Measurements from ENCODE around the gene PYGL.
"Not testable (repeated sequence)": the region's sequence is repeated elsewhere in the genome, so short reads cannot be mapped to it uniquely, and the experiment has no call there.

PYGL gene

DNA sequence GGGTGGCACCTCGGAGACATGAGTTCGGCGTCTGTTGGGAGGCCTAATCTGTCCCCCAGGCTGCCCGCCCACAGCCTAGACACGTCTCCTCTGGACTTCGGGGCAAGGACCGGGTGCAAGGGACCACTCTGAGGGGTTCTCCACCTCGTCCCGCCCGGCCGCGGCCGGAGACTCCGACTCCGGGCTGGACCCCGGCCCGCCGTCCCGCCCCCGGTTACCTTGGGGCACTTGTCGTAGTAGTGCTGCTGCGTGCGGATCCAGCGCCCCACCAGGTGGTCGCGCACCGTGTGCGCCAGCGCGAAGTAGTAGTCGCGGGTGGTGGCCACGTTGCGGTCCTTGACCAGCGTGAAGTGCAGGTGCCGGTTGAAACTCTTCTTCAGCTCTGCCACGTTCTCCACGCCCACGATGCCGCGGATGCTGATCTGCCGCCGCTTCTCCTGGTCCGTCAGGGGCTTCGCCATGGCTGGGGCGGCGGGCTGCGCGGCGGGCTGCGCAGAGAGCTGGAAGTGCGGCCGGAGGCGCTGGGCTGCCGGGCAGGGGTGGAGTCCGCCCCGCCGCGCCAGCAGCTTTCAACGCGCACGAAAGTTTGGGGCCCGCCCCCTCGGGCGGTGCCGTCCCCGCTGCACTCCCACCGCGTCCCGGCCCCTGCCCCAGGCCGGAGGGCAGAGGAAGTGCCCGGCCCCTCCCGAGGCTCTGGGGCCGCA, at the start of gene PYGL:
Gene PYGL, minus strand, starts transcription at position 541 of the 704 bp plus-strand sequence. Its CDS starts 80 bp downstream, at position 461.
- peak in 1 of 2 donors; percentile 19 for DNase-seq (ENCODE audit: low read depth in 2 of 2)

DNA sequence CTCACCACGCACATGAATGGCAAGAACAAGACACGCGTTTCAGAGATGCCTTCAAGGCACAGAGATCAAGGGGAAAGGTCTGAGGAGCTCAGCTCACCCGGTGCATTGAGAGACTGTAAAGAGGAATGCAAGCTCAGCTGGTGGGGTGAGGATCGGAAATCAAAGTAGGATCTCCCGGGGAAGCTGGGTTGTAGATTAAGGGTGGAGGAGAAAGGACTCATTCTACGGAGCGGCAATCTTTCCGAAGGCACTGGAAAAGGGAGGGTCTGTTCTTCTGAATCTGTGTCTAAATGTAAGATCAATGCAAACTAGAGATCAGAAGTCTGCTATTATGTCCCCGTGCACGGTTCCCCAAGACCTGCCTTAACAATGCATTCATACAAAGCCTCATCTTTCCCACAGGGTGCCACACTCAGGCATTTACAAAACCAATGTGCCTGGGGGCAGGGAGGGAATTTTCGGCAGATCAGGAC, 41.6 kb upstream of the PYGL start:
- DNase-seq (ENCODE audit: low read depth in 2 of 2) = no peak

GRCh38 chr14:50985124-50985858, 41.0 kb upstream of the PYGL start:
- no peak for DNase-seq (ENCODE audit: low read depth in 2 of 2)

- DNase-seq (ENCODE audit: low read depth in 2 of 2) = no peak
Observed at GRCh38 chr14:50984036-50984710, 39.9 kb upstream of the PYGL start.

DNA sequence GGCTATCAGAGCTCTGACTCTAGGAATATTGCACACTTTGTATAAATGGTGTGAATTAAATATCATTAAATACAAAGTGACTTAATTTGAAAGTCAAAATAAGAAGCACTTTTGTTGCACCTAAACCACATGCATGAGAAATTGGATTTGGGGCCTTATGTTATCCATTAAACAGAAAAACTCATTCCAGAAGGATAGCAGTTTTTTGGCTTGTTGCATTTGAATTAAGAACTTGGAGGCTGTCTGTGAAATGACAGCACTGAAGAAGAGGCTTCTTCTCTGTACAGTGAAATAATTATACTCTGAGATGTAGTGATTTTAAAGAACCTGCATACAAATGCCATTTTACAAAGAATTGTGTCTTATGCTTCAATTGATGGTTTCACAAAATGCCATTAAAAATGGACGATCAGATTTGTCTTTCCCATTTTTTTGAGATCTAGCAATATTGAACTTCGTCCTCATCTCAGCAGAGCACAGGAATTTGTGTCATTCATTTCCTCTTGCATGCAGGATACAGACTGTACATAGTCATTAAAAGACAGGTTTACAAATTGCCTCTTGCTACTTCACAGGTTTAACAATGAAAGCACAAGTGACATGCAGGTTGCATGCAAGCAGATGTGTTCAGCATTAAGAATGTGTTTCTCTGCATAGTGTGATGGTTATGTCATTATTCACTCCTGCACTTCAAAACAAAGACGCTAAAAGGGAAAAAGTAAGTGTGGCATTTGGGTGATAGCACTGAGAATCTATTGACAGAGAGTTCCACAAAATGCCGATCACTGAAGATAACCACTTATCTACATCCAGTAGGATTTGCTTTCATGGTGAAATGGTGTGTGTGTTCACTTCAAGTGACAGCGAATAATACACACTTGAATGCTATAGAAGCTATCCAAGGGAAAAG, 35.9 kb upstream of the PYGL start:
- DNase-seq (ENCODE audit: low read depth in 2 of 2) = no peak

DNA sequence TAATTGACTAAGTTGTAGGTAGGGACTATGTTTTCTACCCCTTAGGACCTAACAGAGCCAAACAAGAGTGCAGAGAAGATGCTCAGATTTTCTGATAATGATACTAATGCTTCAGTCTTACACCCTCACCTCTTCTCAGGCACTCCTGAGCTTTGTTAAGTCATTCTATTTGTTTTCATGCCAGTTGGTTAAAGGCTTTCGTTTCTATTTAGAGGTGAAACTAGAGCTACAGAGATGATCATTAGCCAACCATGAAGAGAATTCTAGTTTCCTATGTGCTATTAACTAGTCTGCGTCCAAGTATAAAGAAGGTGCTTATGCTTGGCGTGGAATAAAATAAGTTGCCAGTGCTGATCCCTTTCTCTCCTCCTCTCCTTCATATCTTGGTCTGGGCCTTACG, 34.6 kb upstream of the PYGL start:
- no peak for DNase-seq (ENCODE audit: low read depth in 2 of 2)

DNA sequence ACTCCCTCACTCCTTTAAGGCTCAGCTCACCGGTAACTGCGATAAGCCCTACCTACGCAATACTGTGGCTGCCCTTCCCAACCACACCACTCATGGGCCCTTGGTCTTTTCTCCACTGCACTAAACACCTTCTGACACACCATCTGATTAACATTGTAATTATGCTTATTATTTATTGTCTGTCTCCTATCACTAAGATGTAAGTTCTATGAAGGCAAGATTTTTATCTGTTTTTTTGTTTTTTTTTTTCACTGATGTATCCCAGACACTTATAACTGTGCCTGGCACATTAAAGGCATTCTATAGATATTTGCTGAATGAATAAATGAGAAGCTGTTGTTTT, 34.2 kb upstream of the PYGL start:
- no peak for DNase-seq (ENCODE audit: low read depth in 2 of 2)

- DNase-seq (ENCODE audit: low read depth in 2 of 2) = no peak
Observed at GRCh38 chr14:50977863-50978528, 33.7 kb upstream of the PYGL start.

GRCh38 chr14:50974118-50974517, 29.8 kb upstream of the PYGL start:
- no peak for DNase-seq (ENCODE audit: low read depth in 2 of 2)

DNA sequence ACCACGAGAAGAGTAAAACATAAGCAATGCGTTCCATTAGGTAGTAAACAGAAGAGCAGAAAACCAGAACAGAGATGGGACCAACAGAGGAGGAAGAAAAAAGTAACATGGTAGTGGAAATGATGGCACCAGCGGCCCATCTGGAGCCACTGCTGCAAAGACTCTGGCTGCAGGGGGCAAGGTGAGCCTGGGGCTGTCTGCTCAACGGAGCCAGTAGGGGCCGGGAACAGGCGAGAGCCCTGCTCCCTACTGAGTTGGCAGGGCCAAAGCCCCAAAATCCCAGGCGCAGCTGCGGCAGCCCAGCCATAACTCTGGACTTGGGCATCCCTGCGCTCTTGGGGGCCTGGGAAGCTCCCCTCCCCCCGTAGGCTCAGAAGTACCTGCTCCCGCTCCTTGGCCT, 28.5 kb upstream of the PYGL start:
- no peak for DNase-seq (ENCODE audit: low read depth in 2 of 2)

DNA sequence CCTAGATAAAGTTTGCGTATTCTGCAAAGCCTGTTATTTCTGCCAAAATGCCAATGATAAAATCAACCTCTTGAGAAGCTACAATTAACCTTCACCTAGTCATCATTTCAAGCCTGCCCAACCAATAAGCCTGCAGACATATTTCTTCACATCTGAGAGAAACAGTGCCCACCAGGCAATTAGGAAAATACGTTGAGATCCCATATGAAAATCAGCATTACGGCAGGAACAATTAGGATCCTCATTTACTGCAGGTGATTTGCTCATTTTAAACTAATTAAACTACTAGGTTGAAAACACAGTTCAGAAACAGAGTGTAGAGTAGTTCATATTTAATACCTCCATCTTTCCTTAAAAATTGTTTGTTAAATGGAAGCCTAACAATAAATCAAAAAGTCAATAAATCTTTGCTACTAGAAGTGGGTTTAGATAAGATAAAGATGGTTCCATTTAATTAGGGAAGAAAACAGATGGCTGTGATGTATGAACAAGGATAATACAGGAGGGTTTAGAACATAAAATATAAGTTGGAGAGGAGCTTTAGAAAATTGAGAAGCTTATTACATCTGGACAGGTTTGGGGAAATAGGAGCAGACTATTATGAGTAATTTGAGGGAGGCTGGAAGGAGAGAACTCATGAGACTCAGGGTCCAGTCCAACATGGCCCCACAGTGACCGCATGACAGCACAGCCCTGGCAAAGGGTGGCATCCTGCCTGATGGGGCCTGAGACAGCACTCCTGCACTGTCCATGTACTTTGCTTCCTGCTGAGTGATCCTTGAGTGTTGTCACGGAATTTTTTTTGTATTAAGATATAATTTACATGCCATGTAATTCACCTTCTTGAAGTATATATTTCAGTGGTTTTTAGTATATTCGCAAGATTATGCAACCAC, 26.9 kb upstream of the PYGL start:
- DNase-seq (ENCODE audit: low read depth in 2 of 2) = no peak

DNA sequence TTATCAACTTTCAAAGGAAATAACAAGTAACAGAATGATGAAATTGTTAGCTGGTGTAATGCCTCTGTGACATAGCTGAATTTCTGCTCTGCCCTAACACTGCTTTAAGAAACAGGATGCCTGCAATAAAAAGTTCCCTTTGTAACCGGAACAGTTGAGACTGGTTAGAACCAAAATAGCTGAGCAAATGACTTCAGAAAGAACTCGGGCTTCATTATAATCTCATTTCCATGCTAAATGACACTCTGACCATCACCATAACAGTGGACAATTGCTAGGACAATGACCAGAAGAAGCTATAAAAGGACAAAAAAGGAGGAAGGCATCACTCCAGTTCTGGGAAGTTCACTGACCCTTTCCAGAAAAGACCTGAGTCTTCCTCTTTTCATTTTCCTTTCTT, 23.5 kb upstream of the PYGL start:
- DNase-seq (ENCODE audit: low read depth in 2 of 2) = no peak

DNA sequence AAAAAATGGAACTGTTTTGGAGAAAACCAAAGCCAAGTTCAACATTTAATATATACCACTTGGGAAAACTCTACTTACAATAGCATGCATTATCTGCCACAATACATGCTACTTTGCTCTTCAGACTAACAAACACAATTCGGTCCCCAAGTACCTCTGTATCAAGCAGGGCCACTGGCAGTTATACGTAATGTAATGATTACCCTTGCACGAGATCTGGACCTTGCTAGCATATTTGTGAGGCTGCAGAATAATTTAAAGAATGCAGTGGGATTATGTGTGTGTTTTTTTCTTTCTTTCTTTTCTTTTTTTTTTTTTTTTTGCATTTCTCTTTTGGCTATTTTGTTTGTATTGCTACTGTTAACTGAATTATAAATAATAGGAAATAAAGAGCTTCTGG, 22.8 kb upstream of the PYGL start:
- DNase-seq (ENCODE audit: low read depth in 2 of 2) = no peak

DNA sequence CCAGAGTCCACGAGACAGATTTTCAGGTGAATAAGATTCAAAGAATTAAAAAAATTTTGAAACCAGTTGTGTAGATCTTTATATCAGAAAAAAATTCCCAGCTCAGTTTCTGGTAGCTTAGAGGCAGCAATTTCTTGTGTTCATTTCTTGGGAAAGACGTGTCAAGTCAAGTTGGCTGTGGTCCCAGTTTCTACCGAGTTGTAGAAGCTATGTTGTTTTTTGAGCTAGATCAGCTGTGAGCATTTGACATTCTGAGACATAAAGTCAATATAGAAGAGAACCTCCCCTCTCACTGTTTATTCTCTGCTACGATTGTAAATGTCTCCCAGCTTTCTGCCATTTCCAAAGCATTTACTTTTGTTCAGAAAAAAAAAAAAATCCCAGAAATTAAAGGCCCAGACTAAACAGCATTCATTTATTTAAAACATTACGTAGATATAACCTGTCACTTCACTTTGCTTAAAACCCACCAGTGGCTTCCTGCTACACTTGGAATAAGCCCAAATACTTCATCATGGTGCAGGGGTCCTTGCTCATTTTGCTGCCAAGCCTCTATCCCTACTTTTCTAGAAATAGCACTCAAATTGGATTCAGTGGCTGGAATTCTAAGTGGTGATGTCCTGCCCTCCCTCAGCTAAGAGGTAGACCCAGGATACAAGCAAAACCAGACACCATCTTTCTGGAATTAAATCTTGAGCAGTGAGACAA, 20.6 kb upstream of the PYGL start:
- no peak for DNase-seq (ENCODE audit: low read depth in 2 of 2)

DNA sequence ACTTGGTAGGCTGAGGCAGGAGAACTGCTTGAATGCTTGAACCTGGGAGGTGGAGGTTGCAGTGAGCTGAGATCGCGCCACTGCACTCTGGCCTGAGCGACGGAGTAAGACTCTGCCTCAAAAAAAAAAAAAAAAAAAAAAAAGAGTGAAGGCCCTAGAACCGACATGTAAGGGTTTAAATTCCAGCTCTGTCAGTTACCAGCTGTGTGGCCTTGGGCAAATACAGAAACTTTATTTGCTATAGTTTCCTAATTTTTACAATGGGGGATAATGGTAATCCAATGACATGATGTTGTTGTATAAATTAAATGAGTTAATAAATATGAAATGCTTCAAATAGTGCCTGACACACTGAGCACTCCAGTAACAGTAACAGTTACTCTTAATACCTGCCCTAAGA, 19.6 kb upstream of the PYGL start:
- DNase-seq (ENCODE audit: low read depth in 2 of 2) = no peak

DNA sequence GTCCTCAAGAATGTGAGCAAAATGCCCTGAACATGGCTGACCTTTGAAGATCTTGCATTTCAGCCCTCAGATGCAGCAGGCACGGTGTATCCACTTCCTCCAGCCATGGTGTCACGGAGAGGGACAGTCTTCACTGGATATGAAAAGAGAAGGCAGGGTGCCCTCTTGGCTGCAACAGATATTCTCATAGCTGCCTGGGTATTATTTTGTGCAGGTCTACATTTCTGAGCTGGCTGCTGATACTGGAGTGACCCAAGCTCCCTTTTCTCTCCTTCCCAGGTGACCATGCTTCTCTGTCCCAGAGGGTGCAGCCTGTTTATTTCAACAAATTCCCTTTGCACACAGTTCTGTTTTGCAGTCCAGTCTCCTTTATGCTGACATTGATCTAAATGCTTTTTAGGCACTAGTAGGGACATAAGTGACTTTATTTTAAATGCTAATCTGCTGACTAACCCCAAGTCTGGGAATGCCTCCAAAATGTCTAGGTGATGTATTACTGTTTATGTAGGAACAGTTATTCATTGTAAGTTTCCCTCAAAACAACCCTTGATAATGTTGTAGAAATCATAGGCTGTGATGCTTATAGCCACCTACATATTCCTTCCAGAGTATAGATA, 17.4 kb upstream of the PYGL start:
- no peak for DNase-seq (ENCODE audit: low read depth in 2 of 2)

GRCh38 chr14:50957296-50957695, 13.0 kb upstream of the PYGL start:
- no peak for DNase-seq (ENCODE audit: low read depth in 2 of 2)

- not testable (repeated sequence) for DNase-seq (ENCODE audit: low read depth in 2 of 2)
Observed at GRCh38 chr14:50956421-50956820, 12.1 kb upstream of the PYGL start.

DNA sequence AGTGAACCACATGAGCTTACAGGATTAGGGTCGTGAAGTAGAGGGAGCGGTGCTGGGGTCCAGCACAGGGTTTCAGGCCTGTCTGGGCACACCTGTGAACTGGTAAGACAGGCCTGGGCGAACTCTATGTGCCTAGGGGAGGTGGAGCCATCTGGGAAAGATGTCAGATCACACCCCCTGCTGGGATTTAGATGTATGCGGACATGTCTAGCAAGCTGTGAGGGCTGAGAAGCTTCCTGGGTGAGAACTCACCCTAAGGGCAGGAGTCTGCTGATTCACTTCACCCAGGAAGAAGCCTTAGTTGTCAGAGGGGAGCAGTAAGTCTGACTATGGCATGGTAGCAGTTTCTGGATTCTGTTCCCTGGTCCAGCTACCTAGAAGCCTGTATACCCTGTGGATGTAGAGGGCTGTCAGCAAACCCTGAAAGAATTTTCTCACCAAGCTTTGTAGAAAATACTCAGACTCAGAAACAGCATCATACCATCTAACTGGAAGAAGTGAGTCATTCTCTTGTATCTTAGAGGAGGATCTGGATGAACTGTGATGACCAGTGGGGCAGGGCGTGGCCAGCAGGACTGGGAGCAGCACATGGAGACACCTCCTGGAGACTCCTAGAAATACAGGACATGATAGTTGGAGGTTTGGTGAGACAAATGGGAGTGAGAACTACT, 11.2 kb upstream of the PYGL start:
- DNase-seq (ENCODE audit: low read depth in 2 of 2) = no peak
